Effector CD8-positive, alpha-beta T cell (primary cell): ENCODE measurements around the gene PPARD.
A peak's percentile ranks its signal among the peaks of the same experiment; 100 is the strongest.
"Not testable (repeated sequence)": the region's sequence is repeated elsewhere in the genome, so short reads cannot be mapped to it uniquely, and the experiment has no call there.

ENCODE experiments used
- DNase-seq: peaks from one replicate; lab custom pipeline; 2025; lab: John Stamatoyannopoulos, UW
- total RNA-seq, 4 experiments: gene quantifications; one replicate each; lab custom pipeline; 2026; lab: John Stamatoyannopoulos, UW

PPARD gene
- total RNA-seq, result 19.3 to 48.3 (median 31.8) reads per million in 4 experiments

DNA sequence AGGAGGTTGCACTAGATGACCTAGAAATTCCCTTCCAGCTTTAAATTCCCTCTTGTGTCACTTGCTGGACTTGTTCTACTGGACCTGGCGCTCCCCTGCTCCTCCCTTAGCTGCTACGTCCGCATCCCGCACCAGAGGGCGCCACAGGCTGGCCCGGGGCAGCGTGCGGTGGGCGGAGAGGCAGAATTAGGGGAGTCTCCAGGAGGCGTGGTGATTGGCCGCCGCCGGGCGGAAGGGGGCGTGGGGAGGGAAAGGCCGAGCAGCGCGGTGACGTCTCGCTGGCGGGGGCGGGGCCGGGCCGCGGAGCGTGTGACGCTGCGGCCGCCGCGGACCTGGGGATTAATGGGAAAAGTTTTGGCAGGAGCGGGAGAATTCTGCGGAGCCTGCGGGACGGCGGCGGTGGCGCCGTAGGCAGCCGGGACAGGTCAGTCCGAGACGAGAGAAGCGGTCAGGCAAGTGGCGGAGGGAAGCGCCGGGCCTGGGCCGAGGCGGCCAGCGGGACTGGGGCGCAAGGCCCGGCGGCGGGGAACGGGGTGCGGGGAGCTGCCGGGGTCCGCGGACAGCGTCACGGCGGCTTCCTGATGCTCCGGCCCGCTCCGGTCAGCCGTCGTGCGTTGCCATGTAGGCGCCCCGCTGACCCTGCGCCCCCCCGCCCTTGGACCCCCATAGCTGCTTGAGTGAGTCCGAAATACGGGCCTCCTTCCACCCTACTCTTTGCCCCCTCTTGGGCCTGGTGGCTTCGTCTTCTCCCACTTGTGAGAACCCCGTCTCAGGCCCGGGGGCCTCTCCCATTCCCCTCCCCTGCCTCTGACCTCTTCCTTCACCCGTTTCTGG is at the start of gene PPARD:
PPARD (plus strand) TSS at position 301 of the 834 bp plus-strand sequence. CDS start 68,530 bp downstream, outside the sequence.
- peak; percentile 96 for DNase-seq

- DNase-seq, result no peak
These were observed 48.7 kb upstream of the PPARD start for GRCh38 chr6:35293681-35294080.

GRCh38 chr6:35294308-35294945 is 47.9 kb upstream of the PPARD start:
- peak; percentile 28 for DNase-seq

- no peak for DNase-seq
These were observed 47.3 kb upstream of the PPARD start for GRCh38 chr6:35295036-35295435.

- no peak for DNase-seq
These were observed 46.6 kb upstream of the PPARD start for GRCh38 chr6:35295521-35296315.

- no peak for DNase-seq
These were observed 45.3 kb upstream of the PPARD start for GRCh38 chr6:35296931-35297600.

DNA sequence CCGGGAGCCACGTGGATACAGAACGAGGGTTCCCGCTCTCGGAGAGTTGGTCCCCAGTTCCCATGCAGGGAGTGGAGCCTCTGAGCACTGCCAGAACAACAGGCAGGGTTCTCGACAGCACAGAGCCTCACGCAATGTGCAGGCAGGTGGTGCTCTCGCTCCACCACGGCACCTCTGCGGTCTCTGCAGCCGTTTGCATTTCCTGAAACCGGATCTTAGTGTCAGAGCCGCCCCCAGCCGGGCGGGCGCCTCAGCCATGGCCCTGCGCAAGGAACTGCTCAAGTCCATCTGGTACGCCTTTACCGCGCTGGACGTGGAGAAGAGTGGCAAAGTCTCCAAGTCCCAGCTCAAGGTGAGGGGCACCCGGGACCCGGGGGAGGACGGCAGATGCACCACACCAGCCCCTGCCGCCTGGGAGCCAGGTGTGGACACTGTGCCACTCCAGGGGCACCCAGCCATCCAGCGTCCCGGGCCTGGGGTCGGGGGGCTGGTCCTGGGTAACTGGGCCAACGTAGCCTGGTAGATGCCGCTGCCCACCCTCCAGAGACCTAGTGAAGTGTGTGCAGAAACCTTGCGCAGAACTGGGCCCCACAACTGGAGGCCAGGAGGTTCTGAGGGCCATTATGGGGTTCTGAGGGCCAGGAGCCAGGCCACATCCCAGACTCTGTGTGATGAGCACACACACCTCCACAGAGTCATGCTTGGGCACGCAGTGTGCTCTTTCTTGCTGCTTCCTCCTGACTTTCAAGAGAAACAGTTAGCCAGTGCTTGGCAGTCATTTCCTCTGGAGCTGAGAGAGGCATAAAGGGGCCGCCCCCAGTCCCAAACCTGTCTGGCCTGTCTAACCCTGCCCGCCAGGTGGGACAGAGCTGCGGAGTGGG is 44.5 kb upstream of the PPARD start, which contains the start of gene DEF6:
DEF6 (plus strand) TSS at position 218 of the 881 bp plus-strand sequence; CDS start at position 257, 39 bp downstream.
- peak; percentile 77 for DNase-seq

GRCh38 chr6:35298625-35299140 is 43.7 kb upstream of the PPARD start:
- no peak for DNase-seq

GRCh38 chr6:35299674-35300073 is 42.7 kb upstream of the PPARD start:
- peak; percentile 6 for DNase-seq

GRCh38 chr6:35300848-35301247 is 41.5 kb upstream of the PPARD start:
- no peak for DNase-seq

DNA sequence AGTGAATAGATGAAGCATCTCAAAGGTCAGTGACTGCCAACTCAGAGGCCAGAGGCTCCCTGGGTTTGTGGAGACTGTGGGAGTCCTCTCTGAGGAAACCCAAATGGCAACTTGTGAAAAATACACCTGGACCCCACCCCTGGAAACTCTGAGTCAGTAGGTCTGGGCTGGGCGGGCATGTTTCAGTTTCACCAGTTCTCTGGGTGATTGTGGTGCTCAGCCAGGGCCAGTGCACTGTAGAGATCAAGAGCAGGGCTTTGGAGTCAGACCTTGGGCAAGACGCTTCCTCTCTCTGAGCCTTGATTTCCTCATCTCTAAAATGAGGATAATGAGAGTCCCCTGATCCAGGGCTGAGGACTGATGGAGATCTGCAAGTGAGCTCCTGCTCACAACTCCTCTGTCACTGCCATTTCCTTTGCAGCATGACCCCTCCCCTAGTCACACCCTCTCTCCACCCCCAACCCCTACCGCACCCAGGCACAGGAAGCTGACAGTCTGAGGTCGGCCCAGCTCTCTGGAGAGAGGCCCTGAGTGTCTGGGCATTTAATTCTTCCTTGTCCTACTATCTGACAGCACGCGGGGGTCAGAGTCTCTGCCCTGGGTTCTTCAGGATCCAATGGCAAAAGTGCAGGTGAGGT is 39.6 kb upstream of the PPARD start:
- peak; percentile 69 for DNase-seq

GRCh38 chr6:35304299-35304698 is 38.1 kb upstream of the PPARD start:
- DNase-seq, result no peak

- no peak for DNase-seq
These were observed 37.2 kb upstream of the PPARD start for GRCh38 chr6:35305117-35305516.

DNA sequence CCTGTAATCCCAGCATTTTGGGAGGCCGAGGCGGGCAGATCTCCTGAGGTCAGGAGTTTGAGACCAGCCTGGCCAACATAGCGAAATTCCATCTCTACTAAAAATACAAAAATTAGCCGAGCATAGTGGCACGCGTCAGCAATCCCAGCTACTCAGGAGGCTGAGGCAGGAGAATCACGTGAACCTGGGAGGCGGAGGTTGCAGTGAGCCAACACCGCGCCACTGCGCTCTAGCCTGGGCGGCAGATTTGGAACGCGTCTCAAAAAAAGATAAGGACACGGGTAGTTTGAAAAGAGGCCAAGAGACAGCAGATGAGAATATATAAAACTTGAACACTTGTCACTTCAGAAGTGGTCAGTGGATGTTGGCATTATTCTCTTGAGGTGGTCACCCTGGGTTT is 35.2 kb upstream of the PPARD start:
- DNase-seq, result not testable (repeated sequence)

DNA sequence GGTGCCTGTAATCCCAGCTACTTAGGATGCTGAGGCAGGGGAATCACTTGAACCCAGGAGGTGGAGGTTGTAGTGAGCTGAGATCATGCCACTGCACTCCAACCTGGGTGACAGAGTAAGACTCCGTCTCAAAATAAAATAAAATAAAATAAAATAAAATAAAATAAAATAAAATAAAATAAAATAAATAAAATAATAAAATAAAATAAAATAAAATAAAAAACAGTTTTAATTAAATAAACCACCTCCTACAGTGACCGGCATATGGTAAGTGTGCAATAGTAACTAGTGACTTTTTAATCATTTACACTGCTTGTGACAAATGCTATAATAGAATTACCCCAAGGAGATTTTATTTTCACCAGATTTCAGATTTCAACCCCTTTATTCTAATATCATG is 33.8 kb upstream of the PPARD start:
- DNase-seq, result not testable (repeated sequence)

GRCh38 chr6:35309611-35310264 is 32.6 kb upstream of the PPARD start:
- no peak for DNase-seq

DNA sequence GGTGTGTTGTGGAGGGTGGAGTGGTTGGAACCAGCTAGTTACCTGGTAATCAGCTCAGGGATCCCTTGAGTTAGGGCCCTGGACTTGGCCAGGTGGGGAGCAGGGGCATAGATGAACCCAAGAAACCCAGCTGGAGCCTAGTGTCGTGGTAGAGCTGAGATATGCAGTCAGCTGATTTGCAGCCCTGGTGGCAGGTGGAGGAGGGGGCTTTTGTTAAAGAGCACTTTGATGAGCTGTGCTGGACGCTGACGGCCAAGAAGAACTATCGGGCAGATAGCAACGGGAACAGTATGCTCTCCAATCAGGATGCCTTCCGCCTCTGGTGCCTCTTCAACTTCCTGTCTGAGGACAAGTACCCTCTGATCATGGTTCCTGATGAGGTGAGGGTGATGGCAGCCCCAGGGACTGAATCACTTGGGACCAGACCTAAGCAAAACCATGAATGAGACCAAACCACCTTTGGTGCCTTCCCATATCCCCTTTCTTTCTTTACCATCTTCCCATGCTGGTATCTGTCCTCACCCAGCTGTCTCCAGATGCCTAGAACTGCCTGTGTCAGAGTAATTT is 32.0 kb upstream of the PPARD start:
- DNase-seq, result no peak

DNA sequence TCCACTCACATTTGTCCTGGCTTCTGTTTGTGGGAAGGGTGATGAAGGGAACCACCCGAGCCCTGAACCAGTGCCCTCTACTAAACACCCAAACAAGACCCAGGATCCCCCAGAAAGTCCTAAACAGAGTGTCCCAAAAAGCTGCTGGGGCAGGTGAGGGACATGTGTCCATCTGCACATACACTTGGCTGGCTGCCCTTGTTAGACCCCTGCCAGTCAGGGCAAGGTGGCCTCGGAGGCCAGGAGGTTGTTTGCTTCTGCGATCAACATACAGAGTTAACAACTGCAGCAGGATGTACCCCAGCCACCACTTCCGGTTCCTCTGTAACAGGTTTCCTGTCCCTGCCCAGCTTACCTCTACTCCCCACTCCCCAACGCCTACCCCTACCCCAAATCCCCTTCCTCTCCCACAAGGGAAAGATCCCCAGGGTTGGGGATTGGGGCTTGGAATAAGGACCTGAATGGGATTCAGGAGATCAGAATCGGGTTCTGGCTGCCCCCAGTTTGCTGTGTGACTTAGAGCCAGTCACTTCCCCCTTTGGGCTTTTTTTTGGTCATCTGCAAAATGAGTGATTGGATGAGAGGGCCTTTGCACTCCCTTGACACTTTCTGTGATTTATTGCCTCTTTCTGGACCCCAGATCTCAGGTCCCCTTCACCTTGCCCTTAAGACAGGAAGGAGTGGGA is 30.8 kb upstream of the PPARD start:
- DNase-seq, result no peak
